Measurements from ENCODE around the gene ATXN7L1. TPM values are rescaled to one million over a fixed set of nuclear protein-coding genes. Genes with fewer than 3 reads are reported as not detected.
A peak's percentile ranks its signal among the peaks of the same experiment; 100 is the strongest.

The ATXN7L1 gene
- total and polyA plus RNA-seq, 2 experiments from 2014 or later: 6.4 to 8.6 TPM

DNA sequence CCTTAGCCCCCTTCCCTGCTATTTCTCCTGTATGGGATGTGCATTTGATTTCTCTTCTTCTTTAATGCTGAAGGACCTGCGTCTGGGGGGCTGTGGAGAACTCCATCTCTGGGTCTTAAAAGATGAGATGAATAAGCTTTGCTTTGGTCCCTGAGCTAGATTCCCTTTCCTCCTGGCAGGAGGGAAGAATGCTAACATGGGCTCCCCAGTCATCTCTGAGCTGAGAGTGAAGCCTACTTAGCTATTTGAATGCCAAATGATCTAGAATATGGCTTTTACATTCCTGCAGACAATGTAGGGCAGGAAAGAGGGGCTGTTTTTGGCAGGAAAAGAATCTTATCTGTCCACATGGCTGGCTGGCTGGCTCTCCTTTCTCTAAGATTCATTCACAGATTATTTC is 232.5 kb downstream of the ATXN7L1 start:
- Histone ChIP-seq H3K9me3 (ENCODE audit: low read depth) (no peaks in the 10 kb centered on the region), H3K4me1 (ENCODE audit: low read depth) (peaks cover 38% of the 10 kb centered on the region)
- no peak for DNase-seq (ENCODE audit: low read depth in 1 of 2, low spot score in 1 of 2)

GRCh38 chr7:105643384-105643783 is 233.0 kb downstream of the ATXN7L1 start:
- TF ChIP-seq, protein P1, sequence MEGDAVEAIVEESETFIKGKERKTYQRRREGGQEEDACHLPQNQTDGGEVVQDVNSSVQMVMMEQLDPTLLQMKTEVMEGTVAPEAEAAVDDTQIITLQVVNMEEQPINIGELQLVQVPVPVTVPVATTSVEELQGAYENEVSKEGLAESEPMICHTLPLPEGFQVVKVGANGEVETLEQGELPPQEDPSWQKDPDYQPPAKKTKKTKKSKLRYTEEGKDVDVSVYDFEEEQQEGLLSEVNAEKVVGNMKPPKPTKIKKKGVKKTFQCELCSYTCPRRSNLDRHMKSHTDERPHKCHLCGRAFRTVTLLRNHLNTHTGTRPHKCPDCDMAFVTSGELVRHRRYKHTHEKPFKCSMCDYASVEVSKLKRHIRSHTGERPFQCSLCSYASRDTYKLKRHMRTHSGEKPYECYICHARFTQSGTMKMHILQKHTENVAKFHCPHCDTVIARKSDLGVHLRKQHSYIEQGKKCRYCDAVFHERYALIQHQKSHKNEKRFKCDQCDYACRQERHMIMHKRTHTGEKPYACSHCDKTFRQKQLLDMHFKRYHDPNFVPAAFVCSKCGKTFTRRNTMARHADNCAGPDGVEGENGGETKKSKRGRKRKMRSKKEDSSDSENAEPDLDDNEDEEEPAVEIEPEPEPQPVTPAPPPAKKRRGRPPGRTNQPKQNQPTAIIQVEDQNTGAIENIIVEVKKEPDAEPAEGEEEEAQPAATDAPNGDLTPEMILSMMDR (IDR thresholded peaks at IDR 0.05; ENCODE audit: low read depth, low read length): peak; percentile 25
- DNase-seq (ENCODE audit: low read depth in 1 of 2, low spot score in 1 of 2): peak; percentile 53 to 73
- Histone ChIP-seq H3K4me1 (ENCODE audit: low read depth) (peaks cover 40% of the 10 kb centered on the region), H3K9me3 (ENCODE audit: low read depth) (no peaks in the 10 kb centered on the region), H3K27me3 (no peaks in the 10 kb centered on the region), H3K4me3 (no peak overlapping the region), H3K27ac (no peak overlapping the region), H3K36me3 (no peaks in the 10 kb centered on the region)

More for the DNA sequence above, 232.5 kb downstream of the ATXN7L1 start:
- Histone ChIP-seq H3K27ac (no peak overlapping the region), H3K4me3 (no peak overlapping the region), H3K36me3 (no peaks in the 10 kb centered on the region), H3K27me3 (no peaks in the 10 kb centered on the region)
- TF ChIP-seq, protein P1 (IDR thresholded peaks at IDR 0.05; ENCODE audit: low read depth, low read length): no peak

DNA sequence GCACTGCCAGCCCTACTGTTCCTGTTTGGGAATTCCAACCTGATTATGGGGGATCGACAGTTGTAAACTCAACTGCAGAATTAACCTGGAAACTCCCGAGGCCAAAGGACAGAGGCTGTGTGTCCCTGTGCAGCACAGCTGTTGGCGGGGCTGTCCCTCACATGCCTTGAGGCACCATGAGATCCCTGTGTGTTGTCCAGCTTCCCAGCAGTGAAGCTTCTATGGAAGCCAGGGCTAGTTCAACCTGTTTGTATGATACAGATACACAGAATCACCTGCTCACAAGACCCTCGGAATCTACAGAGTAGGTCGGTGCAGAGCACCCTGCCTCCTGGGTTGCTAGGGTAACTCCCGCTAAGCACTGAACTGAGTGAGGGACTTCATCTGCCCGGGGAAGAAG is 234.1 kb downstream of the ATXN7L1 start:
- Histone ChIP-seq H3K36me3 (no peaks in the 10 kb centered on the region), H3K4me3 (no peak overlapping the region), H3K9me3 (ENCODE audit: low read depth) (no peaks in the 10 kb centered on the region), H3K4me1 (ENCODE audit: low read depth) (peaks cover 51% of the 10 kb centered on the region), H3K27me3 (no peaks in the 10 kb centered on the region), H3K27ac (no peak overlapping the region)
- DNase-seq (ENCODE audit: low read depth in 1 of 2, low spot score in 1 of 2): no peak
- TF ChIP-seq, protein P1 (IDR thresholded peaks at IDR 0.05; ENCODE audit: low read depth, low read length): no peak

DNA sequence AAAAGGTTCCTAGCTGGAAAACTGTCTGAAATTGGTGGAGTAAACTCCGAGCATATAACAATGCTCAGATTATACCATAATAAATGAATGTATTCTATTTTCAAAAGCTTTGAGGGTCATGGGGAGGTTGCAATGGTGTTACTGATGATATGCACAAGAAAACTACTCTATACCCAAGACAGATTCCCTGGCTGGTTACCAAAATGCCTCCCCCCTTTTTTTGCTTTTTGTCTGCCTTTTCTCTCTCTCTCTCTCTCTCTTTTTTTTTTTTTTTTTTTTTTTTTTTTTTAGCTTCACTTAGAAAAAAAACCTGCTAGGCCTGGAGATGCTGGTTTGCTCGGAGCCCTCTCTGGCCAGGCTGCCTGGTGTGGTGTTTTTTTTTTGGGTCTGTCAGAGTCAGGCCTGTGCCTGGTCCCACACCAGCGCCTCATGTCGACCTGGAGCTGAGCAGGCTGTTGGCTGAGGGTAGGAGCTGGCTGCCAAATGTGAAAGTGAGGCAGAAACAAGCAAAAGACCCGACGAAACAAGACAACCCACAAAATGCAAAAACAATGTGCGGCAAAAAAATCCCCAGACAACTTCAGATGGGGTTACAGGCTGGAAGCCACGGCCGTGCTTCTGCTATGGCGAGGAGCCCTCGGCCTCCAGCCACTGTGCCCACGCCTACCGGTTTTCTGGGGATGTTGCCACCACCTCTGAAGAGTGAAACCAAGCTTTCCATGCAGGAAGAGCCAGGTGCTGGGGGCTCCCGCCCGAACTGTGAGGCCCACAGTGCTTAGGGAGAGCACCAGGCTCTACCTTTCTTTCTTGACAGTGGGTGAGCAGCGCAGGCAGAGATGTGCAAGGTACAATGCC is 235.2 kb downstream of the ATXN7L1 start:
- Histone ChIP-seq H3K4me1 (ENCODE audit: low read depth) (peaks cover 51% of the 10 kb centered on the region), H3K4me3 (no peak overlapping the region), H3K27ac (peak overlapping the region; percentile 86), H3K27me3 (no peaks in the 10 kb centered on the region), H3K9me3 (ENCODE audit: low read depth) (no peaks in the 10 kb centered on the region), H3K36me3 (no peaks in the 10 kb centered on the region)
- no peak for DNase-seq (ENCODE audit: low read depth in 1 of 2, low spot score in 1 of 2)
- TF ChIP-seq, protein P1 (IDR thresholded peaks at IDR 0.05; ENCODE audit: low read depth, low read length): no peak

DNA sequence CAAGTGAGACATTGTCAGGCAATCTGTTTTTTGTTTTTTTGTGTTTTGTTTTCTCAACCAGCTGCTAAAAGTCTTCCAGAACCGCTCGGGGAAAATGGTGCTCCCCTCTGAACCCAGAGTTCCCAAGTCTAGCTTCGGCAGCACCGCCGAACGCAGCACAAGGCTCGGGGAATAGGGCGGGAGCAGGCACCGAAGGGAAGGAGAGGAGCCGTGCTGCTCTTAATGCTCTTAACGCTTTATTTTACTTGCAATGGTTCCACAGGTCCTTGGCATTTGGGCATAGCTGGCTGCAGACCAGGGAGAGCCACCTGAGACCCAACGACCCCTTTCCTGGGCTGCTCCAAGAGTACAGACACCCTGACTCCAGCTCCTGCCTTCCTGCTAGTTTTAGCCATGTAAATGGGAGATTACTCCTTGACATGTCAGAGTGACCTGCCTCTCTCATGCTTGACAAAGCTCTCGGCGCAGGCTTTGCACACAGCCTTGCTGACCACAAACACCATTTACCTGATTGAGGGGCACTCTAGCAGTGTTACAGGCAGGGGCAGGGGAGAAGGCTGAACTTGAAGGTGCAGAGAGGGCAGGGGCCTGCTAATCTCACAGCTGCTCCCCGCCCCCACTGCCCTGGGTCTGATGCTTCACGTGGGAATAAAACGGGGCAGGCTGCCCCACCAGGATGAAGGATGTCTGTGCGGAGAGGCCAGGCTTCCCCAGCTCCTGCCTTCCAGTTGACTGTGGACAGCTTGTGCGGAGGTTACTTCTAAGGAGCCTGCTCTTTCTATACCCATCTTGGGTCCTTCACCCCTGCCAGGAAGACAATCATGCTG is 236.5 kb downstream of the ATXN7L1 start:
- no peaks in the 10 kb centered on the region for H3K9me3 ChIP-seq (ENCODE audit: low read depth)
- DNase-seq (ENCODE audit: low read depth in 1 of 2, low spot score in 1 of 2): peak in 1 of 2 donors; percentile 71
- H3K27ac ChIP-seq: peak overlapping the region; percentile 86
- TF ChIP-seq, protein P1 (IDR thresholded peaks at IDR 0.05; ENCODE audit: low read depth, low read length): no peak
- H3K4me3 ChIP-seq: no peak overlapping the region
- no peaks in the 10 kb centered on the region for H3K27me3 ChIP-seq
- peaks cover 58% of the 10 kb centered on the region for H3K4me1 ChIP-seq (ENCODE audit: low read depth)
- no peaks in the 10 kb centered on the region for H3K36me3 ChIP-seq
